Activated gamma-delta T cell (primary cell): ENCODE measurements around the gene SKOR2.
"Not testable (repeated sequence)": the region's sequence is repeated elsewhere in the genome, so short reads cannot be mapped to it uniquely, and the experiment has no call there.

Source experiments
- DNase-seq: peaks from one replicate; lab custom pipeline; 2025; lab: John Stamatoyannopoulos, UW

The SKOR2 gene

GRCh38 chr18:47191961-47192360 lies 59.5 kb downstream of the SKOR2 start:
- no peak for DNase-seq

GRCh38 chr18:47187721-47188120 lies 63.7 kb downstream of the SKOR2 start:
- no peak for DNase-seq

GRCh38 chr18:47184419-47185050 lies 66.9 kb downstream of the SKOR2 start:
- no peak for DNase-seq

GRCh38 chr18:47182156-47182555 lies 69.3 kb downstream of the SKOR2 start:
- DNase-seq = not testable (repeated sequence)

GRCh38 chr18:47180765-47181164 lies 70.7 kb downstream of the SKOR2 start:
- no peak for DNase-seq

GRCh38 chr18:47179520-47179919 lies 71.9 kb downstream of the SKOR2 start:
- no peak for DNase-seq

GRCh38 chr18:47175898-47176575 lies 75.4 kb downstream of the SKOR2 start, which contains the start of gene IER3IP1:
IER3IP1 (minus strand) TSS chr18:47176364; CDS start chr18:47176277, 87 bp downstream.
- peak; percentile 61 for DNase-seq

GRCh38 chr18:47175283-47175897 lies 76.1 kb downstream of the SKOR2 start:
- DNase-seq = no peak

- DNase-seq = no peak
These were observed 76.8 kb downstream of the SKOR2 start for GRCh38 chr18:47174545-47175116.

- no peak for DNase-seq
These were observed 79.0 kb downstream of the SKOR2 start for GRCh38 chr18:47172476-47172875.

- DNase-seq = no peak
These were observed 82.5 kb downstream of the SKOR2 start for GRCh38 chr18:47168913-47169312.

GRCh38 chr18:47168509-47168908 lies 83.0 kb downstream of the SKOR2 start:
- DNase-seq = no peak

- no peak for DNase-seq
These were observed 85.2 kb downstream of the SKOR2 start for GRCh38 chr18:47166294-47166693.

- DNase-seq = no peak
These were observed 88.2 kb downstream of the SKOR2 start for GRCh38 chr18:47163241-47163640.

GRCh38 chr18:47160256-47160655 lies 91.2 kb downstream of the SKOR2 start:
- no peak for DNase-seq

GRCh38 chr18:47158404-47158803 lies 93.1 kb downstream of the SKOR2 start:
- DNase-seq = not testable (repeated sequence)
